ENCODE measurements around the gene SCYL1. TPM values are rescaled to one million over a fixed set of nuclear protein-coding genes. Genes with fewer than 3 reads are reported as not detected.

Gene SCYL1
- total and polyA plus RNA-seq, 2 experiments from 2014 or later, result 52.7 to 66.1 TPM

- Histone ChIP-seq H3K36me3 (ENCODE audit: insufficient read depth) (no peaks in the 10 kb centered on the region), H2AFZ (peak overlapping the region; percentile 66; the same call in 1 of the 2 replicates), H3K4me1 (ENCODE audit: insufficient read depth) (no peaks in the 10 kb centered on the region), H3K27ac (ENCODE audit: low read depth) (no peak overlapping the region), H3K4me3 (peak overlapping the region; percentile 53), H3K27me3 (ENCODE audit: insufficient read depth) (peaks cover 58% of the 10 kb centered on the region), H3F3A (replicated peaks; ENCODE audit: low read depth) (peaks cover 10% of the 10 kb centered on the region), H3K79me2 (replicated peaks; ENCODE audit: insufficient read depth) (no peaks in the 10 kb centered on the region), H3K4me2 (peak overlapping the region; percentile 91), H4K20me1 (replicated peaks; ENCODE audit: insufficient read depth) (no peaks in the 10 kb centered on the region), H3K9me2 (ENCODE audit: insufficient read depth) (no peaks in the 10 kb centered on the region)
- H3K36me3 Mint-ChIP-seq (ENCODE audit: low read depth), result no peaks in the 10 kb centered on the region
- H3K27ac Mint-ChIP-seq, result no peak overlapping the region
- peaks cover 13% of the 10 kb centered on the region; the same call in 2 of the 3 replicates for H3K4me1 Mint-ChIP-seq
- H3K4me3 Mint-ChIP-seq, result peak overlapping the region; percentile 19; the same call in 2 of the 3 replicates
- DNase-seq (ENCODE audit: low spot score), result peak; percentile 58
- TF ChIP-seq, protein P1, sequence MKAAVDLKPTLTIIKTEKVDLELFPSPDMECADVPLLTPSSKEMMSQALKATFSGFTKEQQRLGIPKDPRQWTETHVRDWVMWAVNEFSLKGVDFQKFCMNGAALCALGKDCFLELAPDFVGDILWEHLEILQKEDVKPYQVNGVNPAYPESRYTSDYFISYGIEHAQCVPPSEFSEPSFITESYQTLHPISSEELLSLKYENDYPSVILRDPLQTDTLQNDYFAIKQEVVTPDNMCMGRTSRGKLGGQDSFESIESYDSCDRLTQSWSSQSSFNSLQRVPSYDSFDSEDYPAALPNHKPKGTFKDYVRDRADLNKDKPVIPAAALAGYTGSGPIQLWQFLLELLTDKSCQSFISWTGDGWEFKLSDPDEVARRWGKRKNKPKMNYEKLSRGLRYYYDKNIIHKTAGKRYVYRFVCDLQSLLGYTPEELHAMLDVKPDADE (IDR thresholded peaks at IDR 0.05), result no peak
- TF ChIP-seq EZH2 (IDR thresholded peaks at IDR 0.05; ENCODE audit: low read depth, unreplicated experiment), result peak; percentile 13
- H3K27me3 Mint-ChIP-seq (ENCODE audit: insufficient read depth, low read depth, poor library complexity), result peaks cover 58% of the 10 kb centered on the region
- H3K9me3 Mint-ChIP-seq, result no peaks in the 10 kb centered on the region
- peak; percentile 10 for ATAC-seq
These were observed 59.9 kb downstream of the SCYL1 start for GRCh38 chr11:65584723-65585171.

- Histone ChIP-seq H3F3A (replicated peaks; ENCODE audit: low read depth) (peaks cover 13% of the 10 kb centered on the region), H3K9me2 (ENCODE audit: insufficient read depth) (no peaks in the 10 kb centered on the region), H3K4me2 (peak overlapping the region; percentile 91; the same call in 1 of the 2 replicates), H3K4me3 (peak overlapping the region; percentile 53; the same call in 1 of the 2 replicates), H4K20me1 (replicated peaks; ENCODE audit: insufficient read depth) (no peaks in the 10 kb centered on the region), H3K79me2 (replicated peaks; ENCODE audit: insufficient read depth) (no peaks in the 10 kb centered on the region), H3K27me3 (ENCODE audit: insufficient read depth) (peaks cover 67% of the 10 kb centered on the region), H3K36me3 (ENCODE audit: insufficient read depth) (no peaks in the 10 kb centered on the region), H3K4me1 (ENCODE audit: insufficient read depth) (no peaks in the 10 kb centered on the region), H3K27ac (ENCODE audit: low read depth) (no peak overlapping the region), H2AFZ (no peak overlapping the region)
- peak; percentile 46 for DNase-seq (ENCODE audit: low spot score)
- peaks cover 2% of the 10 kb centered on the region; the same call in 1 of the 3 replicates for H3K36me3 Mint-ChIP-seq (ENCODE audit: low read depth)
- peaks cover 15% of the 10 kb centered on the region for H3K4me1 Mint-ChIP-seq
- no peak for ATAC-seq
- peaks cover 62% of the 10 kb centered on the region for H3K27me3 Mint-ChIP-seq (ENCODE audit: insufficient read depth, low read depth, poor library complexity)
- no peak overlapping the region; the same call in 2 of the 3 replicates for H3K4me3 Mint-ChIP-seq
- no peak overlapping the region for H3K27ac Mint-ChIP-seq
- no peaks in the 10 kb centered on the region for H3K9me3 Mint-ChIP-seq
- TF ChIP-seq, protein P2, sequence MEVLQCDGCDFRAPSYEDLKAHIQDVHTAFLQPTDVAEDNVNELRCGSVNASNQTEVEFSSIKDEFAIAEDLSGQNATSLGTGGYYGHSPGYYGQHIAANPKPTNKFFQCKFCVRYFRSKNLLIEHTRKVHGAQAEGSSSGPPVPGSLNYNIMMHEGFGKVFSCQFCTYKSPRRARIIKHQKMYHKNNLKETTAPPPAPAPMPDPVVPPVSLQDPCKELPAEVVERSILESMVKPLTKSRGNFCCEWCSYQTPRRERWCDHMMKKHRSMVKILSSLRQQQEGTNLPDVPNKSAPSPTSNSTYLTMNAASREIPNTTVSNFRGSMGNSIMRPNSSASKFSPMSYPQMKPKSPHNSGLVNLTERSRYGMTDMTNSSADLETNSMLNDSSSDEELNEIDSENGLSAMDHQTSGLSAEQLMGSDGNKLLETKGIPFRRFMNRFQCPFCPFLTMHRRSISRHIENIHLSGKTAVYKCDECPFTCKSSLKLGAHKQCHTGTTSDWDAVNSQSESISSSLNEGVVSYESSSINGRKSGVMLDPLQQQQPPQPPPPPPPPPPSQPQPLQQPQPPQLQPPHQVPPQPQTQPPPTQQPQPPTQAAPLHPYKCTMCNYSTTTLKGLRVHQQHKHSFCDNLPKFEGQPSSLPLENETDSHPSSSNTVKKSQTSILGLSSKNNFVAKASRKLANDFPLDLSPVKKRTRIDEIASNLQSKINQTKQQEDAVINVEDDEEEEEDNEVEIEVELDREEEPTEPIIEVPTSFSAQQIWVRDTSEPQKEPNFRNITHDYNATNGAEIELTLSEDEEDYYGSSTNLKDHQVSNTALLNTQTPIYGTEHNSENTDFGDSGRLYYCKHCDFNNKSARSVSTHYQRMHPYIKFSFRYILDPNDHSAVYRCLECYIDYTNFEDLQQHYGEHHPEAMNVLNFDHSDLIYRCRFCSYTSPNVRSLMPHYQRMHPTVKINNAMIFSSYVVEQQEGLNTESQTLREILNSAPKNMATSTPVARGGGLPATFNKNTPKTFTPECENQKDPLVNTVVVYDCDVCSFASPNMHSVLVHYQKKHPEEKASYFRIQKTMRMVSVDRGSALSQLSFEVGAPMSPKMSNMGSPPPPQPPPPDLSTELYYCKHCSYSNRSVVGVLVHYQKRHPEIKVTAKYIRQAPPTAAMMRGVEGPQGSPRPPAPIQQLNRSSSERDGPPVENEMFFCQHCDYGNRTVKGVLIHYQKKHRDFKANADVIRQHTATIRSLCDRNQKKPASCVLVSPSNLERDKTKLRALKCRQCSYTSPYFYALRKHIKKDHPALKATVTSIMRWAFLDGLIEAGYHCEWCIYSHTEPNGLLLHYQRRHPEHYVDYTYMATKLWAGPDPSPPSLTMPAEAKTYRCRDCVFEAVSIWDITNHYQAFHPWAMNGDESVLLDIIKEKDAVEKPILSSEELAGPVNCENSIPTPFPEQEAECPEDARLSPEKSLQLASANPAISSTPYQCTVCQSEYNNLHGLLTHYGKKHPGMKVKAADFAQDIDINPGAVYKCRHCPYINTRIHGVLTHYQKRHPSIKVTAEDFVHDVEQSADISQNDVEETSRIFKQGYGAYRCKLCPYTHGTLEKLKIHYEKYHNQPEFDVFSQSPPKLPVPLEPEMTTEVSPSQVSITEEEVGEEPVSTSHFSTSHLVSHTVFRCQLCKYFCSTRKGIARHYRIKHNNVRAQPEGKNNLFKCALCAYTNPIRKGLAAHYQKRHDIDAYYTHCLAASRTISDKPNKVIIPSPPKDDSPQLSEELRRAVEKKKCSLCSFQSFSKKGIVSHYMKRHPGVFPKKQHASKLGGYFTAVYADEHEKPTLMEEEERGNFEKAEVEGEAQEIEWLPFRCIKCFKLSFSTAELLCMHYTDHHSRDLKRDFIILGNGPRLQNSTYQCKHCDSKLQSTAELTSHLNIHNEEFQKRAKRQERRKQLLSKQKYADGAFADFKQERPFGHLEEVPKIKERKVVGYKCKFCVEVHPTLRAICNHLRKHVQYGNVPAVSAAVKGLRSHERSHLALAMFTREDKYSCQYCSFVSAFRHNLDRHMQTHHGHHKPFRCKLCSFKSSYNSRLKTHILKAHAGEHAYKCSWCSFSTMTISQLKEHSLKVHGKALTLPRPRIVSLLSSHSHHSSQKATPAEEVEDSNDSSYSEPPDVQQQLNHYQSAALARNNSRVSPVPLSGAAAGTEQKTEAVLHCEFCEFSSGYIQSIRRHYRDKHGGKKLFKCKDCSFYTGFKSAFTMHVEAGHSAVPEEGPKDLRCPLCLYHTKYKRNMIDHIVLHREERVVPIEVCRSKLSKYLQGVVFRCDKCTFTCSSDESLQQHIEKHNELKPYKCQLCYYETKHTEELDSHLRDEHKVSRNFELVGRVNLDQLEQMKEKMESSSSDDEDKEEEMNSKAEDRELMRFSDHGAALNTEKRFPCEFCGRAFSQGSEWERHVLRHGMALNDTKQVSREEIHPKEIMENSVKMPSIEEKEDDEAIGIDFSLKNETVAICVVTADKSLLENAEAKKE (CRISPR knock-in tag; IDR thresholded peaks at IDR 0.05), result no peak
- TF ChIP-seq, protein P3, sequence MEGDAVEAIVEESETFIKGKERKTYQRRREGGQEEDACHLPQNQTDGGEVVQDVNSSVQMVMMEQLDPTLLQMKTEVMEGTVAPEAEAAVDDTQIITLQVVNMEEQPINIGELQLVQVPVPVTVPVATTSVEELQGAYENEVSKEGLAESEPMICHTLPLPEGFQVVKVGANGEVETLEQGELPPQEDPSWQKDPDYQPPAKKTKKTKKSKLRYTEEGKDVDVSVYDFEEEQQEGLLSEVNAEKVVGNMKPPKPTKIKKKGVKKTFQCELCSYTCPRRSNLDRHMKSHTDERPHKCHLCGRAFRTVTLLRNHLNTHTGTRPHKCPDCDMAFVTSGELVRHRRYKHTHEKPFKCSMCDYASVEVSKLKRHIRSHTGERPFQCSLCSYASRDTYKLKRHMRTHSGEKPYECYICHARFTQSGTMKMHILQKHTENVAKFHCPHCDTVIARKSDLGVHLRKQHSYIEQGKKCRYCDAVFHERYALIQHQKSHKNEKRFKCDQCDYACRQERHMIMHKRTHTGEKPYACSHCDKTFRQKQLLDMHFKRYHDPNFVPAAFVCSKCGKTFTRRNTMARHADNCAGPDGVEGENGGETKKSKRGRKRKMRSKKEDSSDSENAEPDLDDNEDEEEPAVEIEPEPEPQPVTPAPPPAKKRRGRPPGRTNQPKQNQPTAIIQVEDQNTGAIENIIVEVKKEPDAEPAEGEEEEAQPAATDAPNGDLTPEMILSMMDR (conservative IDR thresholded peaks at IDR 0.05; ENCODE audit: low read depth in 2 of 2), result no peak
- TF ChIP-seq REST (IDR thresholded peaks at IDR 0.05; ENCODE audit: unreplicated experiment) (no peak), POLR2AphosphoS5 (IDR thresholded peaks at IDR 0.05; ENCODE audit: low read depth) (no peak)
These were observed 60.7 kb downstream of the SCYL1 start for GRCh38 chr11:65585396-65586246.
